KBM-7 (cell line): ENCODE data around the gene CEP112.
A peak's percentile ranks its signal among the peaks of the same experiment; 100 is the strongest.

Source experiments
- DNase-seq: peaks from one replicate; pipeline ENCODE4 v3.0.0-alpha.2; 2015
- in situ Hi-C: fragments of 300-500 bp; cut with MboI; formaldehyde crosslinking; loops from 2 replicates; pipeline ENCODE4 v1.14.3; 2020; ENCODE audit warnings: low sequenced_read_pairs, low pct_unique_long_range_greater_than_20kb, mixed read lengths

Gene CEP112

DNA sequence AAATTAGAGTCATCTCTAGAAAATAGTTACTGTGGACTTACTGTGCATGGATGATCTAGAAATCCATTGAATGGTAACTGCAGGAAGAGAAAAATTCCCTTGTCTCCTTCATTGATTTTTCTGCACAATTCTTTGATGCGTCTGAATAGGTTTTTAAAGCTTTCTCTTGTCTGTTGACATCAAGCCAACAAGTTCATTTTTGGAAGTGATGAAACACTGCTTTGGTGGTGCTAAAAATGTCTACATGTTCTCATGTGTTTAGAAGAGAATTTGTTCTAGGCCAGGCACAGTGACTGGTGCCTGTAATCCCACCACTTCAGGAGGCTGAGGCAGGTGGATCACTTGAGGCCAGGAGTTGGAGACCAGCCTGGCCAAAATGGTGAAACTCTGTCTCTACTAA is 573.4 kb downstream of the CEP112 start:
- DNase-seq = no peak
- in situ Hi-C loops = no loop called here

DNA sequence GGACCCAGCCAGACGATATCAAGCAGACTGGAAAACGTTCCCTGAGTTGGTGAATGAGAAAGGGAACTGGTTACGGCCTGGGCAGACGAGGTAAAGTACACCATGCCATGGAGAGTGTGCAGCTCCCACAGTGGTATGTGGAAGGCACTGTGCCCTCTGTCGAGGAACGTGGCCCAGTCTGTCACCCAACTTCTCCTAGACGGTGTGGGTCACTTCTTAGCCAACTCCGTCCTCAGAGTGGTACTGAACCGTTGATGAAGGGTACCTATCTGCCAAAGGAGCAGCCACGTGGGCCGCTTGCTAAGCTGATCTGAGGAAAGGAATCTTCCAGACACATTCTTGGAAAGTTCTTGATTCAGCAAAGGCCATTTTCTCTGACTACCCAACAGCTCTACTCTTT is 574.4 kb downstream of the CEP112 start:
- DNase-seq = no peak
- in situ Hi-C loops = no loop called here

DNA sequence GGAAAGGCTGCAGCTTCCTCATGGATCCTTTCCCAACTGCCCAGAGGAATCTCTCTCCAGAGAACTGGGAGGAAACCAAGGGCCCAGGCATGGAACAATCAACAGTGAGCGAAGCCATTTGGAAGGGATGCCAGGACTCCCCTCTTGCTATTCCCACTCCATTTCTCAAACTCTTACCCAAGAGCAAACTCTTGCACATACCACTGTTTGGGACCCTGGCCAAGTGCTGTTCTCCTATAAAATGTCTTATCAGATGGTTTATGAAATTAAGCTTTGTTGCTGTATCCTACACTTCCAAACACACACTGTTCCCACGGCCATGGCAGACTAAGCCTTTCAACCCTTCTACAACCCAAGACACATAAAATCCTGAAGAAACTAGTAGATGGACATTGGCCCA is 582.2 kb downstream of the CEP112 start:
- in situ Hi-C loops = no loop called here
- DNase-seq = no peak

DNA sequence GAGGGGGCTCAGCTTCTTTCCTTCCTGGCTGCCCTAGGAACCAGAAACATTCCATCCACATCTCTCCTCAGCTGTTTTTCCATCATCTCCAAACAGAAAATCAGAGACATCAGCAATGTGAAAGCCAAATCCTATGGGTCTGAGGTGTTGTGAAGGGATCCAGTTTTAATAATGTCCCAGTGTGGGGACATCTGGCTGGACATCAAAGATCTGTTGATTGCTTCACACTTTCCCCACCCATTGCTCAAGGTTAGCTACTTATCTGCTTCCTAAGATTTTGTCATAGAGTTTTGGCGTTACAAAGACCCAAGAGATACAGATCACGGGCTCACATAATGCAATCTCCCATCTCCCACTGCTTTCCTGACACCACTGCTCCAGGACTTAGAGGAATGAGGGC is 582.6 kb downstream of the CEP112 start:
- in situ Hi-C loops = no loop called here

DNA sequence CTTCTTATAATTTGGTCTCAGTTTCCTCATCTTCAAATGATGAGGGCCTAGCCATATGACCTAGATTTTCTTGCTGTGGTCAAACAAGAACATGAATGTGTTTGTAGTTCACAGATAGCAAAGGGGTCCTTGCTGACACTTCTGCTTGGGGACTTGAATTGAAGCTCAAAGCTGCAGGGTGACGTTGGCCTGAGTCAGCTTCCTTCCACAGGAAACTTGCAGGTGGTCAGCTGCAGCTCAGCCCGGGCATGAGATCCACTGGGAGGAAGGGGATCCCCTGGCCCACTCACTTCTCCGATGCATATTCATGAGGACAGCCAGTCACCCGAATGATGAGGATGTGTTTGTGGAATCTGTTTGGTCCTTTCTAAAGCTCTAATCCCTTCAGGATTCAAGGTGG is 587.9 kb downstream of the CEP112 start:
- in situ Hi-C loops = no loop called here

More for the DNA sequence above, 582.6 kb downstream of the CEP112 start:
- no peak for DNase-seq

DNA sequence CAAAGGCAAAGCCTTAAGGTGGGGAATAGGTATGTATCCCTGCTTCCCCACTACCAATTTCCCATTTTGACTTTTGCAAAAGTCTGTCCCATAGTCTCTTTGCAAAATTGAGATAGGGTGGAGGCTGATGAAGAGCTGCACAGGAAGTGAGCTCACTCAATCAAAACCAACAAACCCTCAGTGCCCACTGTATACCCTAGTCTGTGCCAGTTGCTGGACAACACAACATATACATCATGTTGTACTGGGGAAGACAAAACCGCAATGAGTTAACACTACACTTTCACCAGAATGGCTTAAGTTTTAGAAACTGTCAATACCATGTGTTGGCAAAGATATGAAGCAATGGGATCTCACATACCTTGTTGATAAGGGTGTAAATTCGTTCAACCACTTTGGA is 590.1 kb downstream of the CEP112 start:
- DNase-seq = no peak
- in situ Hi-C loops = no loop called here

More for the DNA sequence above, 587.9 kb downstream of the CEP112 start:
- no peak for DNase-seq

DNA sequence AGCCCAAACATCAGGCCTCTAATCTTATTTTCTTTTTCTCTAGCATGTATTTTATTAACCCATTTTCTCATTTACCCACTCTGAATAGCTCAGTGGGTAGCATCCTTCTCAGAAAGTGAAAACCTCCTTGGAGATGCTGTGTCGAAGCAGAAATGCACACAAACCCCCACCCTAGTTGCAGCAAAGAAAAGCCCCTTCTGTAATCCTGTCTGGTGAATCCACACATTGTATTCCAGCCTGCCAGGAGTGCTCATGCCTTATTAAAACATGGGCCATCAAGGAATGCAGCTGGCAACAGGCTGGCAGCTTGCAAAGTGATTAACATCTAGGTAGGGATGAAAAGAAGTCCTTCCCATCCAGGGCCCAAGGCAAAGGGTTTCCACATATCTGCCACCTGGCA is 590.8 kb downstream of the CEP112 start:
- in situ Hi-C loops = no loop called here
- DNase-seq = no peak

DNA sequence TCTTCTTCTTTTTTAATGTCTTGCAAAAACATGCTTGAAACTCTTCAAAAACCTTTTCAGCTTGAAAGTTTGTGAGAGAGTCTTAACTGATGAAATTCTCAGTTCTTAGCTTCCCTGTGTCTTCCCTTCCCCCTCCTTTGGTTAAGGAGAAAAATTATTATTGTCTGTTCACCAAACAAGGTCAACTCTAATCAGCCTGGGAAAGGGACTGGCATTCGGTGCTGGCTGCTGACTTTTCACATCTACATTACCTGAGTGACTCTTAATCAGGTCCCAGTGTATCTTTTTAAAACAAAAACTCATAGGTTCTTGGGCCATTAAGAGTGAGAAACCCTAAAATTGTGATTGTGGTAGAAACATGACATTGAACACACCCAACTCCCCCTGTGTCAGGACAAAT is 591.4 kb downstream of the CEP112 start:
- no peak for DNase-seq
- in situ Hi-C loops = no loop called here

DNA sequence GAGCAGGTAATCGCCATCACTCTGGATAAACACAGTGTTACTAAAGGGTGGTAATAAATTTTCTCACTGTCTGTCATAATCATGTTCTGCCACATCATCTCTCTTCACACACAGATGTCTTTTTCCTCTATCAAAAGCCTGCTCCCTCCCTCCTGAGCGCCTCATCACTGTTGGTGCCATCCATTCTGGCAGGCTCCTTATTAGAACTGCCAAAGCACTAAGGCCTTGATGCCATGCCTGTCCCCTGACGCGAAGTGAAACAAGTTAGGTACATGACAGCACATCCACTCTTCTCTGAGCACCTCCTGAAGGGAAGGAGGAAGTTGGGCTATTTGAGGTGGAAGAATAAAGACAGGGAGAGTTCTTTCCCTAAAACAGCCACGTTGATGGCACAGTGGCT is 592.3 kb downstream of the CEP112 start:
- no peak for DNase-seq
- in situ Hi-C loops = no loop called here

DNA sequence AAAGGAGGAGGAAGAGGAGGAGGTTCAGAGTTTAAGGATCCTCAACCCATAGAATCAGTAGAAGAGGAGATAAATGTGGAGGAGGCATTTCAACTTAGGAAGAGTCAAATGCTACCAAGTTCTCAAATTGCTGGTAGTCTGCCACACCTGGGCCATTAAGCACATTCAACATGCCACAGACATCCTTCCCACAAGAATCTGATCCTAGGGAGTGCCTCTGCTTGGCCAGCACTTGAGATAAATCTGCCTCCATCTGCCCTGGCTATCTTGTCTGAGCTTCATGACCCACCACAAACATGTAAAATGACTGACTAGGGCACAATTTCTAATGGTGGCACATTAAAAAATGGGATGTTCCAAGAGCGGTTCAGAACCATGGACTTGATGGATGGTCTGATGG is 593.2 kb downstream of the CEP112 start:
- in situ Hi-C loops = no loop called here
- no peak for DNase-seq

DNA sequence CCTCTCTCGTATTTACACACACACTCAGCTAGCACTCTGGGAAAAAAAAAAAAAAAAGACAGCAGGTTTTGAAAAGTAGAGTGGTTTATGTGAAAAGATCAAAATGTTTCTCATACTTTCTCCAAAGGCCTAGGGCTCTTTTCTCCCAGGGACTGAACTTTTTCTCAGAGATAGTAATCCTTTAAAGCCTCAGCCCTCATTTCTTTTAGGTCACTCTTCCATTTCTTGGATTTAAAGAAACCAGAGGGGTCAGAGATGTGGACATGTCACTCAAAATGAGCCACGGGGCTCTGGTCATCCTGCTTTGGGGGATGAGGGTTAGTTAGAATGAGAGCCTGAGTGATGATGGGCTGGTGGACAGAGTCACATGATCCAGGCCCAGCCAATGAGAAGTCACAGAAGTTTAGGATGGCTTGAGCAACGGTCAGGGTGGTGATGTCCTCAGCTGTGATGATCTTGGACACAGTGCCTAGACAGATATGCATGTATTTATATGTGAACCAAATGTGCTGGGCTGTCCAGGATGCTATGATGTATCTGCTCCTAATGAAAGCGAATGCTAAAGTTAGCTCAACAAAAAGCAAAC is 596.8 kb downstream of the CEP112 start:
- no peak for DNase-seq
- in situ Hi-C loops = no loop called here

DNA sequence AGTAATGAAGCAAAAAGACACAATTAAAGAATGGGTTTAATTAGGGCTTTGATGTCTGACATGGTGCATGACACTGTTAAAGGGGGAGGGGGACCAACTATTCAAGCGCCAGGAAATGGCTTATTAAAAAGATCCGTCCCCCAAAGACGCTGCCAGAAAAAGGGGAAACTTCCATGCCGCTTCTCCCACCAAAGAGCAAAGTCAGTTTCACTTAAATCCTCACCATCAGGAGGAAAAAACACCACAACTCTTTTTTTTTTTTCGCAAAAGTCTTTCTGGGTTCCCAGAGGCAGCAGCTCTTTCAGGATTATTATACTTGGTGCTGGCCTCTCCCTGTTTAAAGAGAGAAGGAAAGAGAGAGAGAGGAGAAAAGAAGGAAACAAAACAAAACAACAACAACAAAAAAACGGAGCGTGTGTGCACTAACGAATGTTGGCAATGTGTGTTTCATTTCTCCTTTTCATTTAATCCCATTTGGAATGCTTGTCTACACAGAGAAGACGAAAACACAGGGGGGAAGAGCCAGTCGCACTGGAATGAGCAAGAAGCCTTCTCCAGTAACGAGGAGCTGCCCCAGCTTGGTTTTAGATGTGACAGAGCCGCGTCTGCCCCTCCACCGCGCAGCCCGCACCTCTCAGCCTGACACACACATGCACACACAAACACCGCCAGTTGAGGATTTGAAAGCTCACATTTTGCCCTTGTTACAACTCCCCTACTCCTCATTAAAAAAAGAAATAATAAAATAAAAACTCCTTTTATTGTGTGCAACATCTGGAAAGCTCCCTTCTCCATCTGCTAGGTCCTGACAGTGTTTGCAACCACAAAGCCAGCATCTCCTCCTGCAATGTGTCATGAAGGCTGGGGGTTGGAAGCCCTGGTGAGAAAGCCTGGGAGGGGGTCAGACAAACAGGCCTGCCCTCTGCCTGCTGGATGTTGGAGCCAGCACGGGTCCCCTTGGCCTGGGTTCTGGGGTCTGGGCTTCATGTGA is 597.8 kb downstream of the CEP112 start:
- DNase-seq = peak; percentile 9
- in situ Hi-C loops = no loop called here

DNA sequence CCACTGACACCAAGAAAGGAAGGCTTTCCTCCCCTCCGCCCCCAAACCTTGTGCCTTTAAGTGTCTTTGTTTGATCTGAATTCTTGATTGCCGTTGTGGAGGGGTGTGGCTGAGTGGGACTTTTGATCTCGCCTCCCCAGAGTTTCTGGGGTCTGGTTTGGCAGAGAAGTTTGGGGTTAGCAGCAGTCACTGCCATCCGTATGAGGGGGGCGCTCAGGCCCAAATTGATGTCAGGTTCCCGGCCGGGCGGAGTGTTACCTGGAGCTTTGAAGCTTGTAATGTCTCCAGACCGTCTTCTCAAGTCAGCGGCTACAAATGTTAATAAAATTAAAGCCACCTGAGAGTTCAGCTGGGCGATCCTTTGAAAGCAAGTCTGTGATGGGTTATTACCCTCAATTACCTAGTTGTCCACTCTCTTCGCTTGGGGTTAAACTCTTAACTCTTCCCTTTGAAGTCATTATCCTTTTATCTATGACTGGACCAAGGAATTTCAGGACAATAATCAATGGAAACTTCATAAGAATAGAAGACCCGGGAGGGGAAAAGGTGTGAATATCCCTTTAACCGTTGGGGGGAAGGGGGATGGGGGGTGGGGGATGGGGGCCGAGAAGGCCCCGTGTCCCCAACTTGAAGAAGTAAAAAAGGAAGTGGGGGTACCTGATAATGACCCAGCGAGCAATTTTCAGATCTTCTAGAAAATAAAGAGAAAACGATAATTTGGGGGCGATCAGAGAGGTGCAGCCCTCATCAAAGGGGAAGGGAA is 598.7 kb downstream of the CEP112 start:
- DNase-seq = no peak
- in situ Hi-C loops = no loop called here

DNA sequence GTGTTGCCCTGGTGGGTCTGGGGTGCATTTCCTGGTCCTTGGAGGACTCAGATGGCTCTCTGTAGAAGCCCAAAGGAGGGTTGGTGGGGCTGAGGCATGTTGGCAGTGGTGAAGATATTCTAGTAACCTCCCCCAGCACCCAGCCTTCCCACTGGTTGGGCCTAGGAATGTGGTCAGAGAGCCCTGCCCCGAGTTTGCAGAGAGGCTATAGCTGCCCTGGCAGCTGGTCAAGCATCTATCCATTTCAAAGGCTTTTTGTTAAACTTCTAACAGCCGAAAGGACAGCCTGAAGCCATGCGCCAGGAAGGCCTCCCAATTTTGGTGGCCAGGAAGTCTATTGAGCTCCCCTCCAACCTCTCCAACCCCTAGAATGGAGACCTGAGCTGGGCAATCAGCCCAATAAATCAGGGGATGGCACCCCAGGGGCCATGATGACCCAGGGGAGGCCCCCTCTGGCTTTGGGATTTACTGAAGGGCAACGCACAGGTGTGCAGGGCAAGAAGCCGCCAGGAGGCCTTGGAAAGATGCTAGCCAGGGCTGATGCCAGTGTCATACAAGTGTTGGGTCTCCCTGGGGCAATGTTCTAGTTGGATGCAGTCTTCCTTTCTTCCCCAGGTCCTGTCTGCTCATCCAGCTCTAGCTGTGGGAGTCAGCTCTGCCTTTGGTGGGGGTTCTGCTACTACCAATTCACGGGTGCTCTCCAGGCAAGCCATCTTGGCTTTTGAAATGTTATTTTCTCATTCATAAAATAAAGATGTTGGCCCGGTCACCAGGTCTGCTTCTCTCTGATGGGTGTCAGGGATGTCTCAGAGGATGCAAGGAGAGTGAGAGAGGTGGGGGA is 599.6 kb downstream of the CEP112 start:
- in situ Hi-C loops = no loop called here

DNA sequence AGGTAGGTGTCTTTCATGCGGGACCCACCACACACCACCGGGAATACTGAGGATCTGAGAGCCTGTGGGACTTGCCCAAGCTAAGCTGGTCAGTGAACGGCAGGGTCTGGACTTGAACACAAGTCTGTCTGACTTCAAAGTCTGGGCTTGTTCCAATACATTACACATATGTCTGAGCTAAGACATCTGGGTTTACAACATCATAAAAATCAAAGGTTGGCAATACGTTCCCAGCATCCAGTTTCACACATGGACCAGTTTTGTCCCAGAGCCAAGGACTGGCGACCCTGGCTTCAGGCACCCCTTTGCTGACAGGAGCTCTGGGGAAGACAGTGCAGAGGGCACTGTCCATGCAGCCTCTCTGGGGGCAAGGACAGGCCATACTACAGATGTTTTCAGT is 602.6 kb downstream of the CEP112 start:
- in situ Hi-C loops = no loop called here

More for the DNA sequence above, 599.6 kb downstream of the CEP112 start:
- DNase-seq = no peak

DNA sequence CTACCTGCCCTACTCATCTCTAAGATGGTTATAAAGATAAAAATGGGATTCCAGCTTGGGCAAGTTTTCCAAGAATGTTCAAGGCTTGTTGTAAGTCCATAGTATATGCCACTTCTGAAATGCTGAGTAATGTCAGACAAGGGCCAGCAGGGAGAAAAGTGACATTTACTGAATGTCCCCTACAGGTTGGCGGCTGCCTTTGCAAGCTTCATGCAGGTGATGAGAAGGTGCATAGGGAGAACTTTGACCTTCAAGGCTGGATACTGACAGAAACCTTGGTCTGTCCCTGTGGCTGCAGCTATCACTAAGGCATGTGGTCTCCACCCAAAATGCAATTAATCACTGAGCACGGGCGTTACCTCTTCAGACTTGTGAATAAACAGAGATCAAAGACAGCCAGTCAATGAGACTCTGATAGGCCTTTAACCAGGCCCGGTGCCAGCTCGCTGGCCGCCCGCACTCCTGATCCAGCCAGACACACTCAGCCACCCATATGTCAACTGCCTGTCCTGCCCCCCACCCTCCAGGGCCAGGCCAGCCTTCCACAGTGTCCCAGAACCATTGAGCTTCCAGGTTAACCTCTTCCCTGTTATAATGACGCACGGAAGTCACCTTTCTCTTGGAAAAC is 603.6 kb downstream of the CEP112 start:
- in situ Hi-C loops = no loop called here
- no peak for DNase-seq

More for the DNA sequence above, 602.6 kb downstream of the CEP112 start:
- DNase-seq = no peak

DNA sequence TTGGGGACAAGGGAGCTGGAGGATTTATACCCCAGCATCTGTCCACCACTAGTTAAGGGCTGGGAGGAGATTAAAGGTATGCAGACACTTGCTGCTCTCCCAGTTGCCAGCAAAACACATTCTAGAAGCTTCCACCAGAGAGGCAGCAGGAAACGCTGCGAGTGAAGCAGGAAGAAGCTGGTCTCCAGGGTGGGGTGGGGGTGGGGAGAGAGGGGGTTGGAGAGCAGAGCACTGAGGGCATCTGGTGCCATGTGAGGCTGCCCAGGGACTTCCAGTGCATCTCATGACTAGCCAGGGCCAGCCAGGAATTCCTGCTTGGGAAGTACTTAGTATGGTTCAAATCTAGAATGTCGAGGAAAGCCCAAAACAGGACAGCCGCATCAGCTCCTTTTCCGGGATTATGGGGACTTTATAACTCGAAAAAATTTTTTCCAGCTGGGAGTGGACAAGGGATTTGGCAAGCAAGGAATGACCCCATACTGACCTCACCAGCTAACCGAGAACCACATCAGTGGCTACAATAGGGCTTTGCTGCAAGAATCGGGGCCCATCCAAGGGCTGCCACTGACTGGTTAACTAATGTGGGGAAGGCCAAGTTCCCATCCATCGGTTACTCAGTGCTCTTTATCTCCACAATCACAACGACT is 604.3 kb downstream of the CEP112 start:
- in situ Hi-C loops = no loop called here
- DNase-seq = no peak

DNA sequence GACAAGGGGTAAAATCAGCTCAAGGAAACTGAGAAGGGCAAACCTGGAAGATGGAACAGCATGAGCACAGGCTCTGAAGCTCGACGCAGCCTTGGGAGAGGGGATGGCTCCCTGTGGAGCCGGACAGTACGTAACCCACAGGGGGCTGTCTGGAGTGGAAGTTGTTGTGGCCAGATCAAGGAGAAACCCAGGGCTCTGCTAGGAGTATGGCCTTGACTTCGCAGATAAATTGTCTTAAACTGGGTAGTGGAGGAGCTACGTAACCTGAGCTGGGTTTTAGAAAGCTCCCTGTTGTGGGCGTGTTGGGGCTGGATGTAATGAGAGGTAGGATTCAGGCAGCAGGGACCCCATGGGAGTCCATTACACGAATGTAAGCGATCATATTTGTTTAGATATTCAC is 605.0 kb downstream of the CEP112 start:
- DNase-seq = no peak
- in situ Hi-C loops = no loop called here
